Measurements from ENCODE around the gene PRC1.

GRCh38 chr15:90930861-90931574 is 63.3 kb downstream of the PRC1 start:
- TF ChIP-seq CTCF (IDR thresholded peaks at IDR 0.05): no peak
- TF ChIP-seq POLR2A (IDR thresholded peaks at IDR 0.05): no peak
- no peak for TF ChIP-seq POLR2AphosphoS5 (IDR thresholded peaks at IDR 0.05)

Data from breast epithelium (tissue), 3 donors.